Measurements from ENCODE around the gene ONECUT3.

DNA sequence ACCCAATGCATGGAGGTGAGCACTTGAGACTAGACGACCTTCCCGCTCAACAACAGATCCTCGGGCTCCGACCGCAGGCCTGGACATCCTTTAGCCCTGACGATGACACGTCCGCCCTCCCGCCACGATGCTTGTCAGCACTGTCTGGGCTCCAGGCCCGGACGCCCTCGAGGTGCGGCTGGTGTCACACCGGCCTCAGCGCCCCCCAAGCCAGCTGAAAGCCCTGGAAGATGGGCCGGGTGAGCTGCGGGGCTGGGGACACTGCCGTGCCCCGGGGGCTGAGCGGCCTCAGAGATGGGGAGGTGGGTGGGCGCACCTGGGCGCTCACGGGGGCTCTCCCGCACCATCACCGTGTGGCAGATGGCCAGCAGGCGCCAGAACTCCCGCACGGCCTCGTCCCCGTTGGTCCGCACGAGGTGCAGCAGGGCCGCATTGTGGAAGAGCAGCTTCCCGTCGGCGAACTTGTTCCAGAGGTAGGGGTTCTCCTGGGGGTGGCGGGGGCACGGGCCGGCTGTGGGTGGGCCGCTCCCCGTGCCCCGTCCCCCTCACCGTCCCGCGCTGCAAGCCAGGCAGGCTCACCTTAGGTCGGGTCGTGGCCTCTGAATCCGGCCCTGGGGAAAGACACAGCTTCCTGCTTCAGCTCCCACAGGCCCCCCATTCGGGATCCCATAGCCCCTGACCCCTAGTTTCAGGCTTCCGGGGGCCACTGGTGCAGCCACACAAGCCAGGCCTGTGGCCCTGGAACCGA, 43.3 kb downstream of the ONECUT3 start:
- TF ChIP-seq FOS (IDR thresholded peaks at IDR 0.05; ENCODE audit: low read depth, low read length), result no peak
- TF ChIP-seq, protein P1, sequence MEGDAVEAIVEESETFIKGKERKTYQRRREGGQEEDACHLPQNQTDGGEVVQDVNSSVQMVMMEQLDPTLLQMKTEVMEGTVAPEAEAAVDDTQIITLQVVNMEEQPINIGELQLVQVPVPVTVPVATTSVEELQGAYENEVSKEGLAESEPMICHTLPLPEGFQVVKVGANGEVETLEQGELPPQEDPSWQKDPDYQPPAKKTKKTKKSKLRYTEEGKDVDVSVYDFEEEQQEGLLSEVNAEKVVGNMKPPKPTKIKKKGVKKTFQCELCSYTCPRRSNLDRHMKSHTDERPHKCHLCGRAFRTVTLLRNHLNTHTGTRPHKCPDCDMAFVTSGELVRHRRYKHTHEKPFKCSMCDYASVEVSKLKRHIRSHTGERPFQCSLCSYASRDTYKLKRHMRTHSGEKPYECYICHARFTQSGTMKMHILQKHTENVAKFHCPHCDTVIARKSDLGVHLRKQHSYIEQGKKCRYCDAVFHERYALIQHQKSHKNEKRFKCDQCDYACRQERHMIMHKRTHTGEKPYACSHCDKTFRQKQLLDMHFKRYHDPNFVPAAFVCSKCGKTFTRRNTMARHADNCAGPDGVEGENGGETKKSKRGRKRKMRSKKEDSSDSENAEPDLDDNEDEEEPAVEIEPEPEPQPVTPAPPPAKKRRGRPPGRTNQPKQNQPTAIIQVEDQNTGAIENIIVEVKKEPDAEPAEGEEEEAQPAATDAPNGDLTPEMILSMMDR (conservative IDR thresholded peaks at IDR 0.05; ENCODE audit: low read depth, low read length), result no peak
- TF ChIP-seq SMC3 (IDR thresholded peaks at IDR 0.05; ENCODE audit: low read depth, low read length), result no peak
- TF ChIP-seq POLR2A (IDR thresholded peaks at IDR 0.05; ENCODE audit: low read depth, low read length), result no peak
- TF ChIP-seq BHLHE40 (IDR thresholded peaks at IDR 0.05; ENCODE audit: low read depth, low read length), result no peak
- TF ChIP-seq, protein P2, sequence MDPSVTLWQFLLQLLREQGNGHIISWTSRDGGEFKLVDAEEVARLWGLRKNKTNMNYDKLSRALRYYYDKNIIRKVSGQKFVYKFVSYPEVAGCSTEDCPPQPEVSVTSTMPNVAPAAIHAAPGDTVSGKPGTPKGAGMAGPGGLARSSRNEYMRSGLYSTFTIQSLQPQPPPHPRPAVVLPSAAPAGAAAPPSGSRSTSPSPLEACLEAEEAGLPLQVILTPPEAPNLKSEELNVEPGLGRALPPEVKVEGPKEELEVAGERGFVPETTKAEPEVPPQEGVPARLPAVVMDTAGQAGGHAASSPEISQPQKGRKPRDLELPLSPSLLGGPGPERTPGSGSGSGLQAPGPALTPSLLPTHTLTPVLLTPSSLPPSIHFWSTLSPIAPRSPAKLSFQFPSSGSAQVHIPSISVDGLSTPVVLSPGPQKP (IDR thresholded peaks at IDR 0.05; ENCODE audit: borderline replicate concordance, low read depth, low read length), result no peak
- TF ChIP-seq CHD1 (IDR thresholded peaks at IDR 0.05; ENCODE audit: low read depth, low read length), result no peak
- no peak for TF ChIP-seq RAD21 (IDR thresholded peaks at IDR 0.05; ENCODE audit: low read length)
- TF ChIP-seq MAZ (IDR thresholded peaks at IDR 0.05; ENCODE audit: borderline replicate concordance, low read depth, low read length), result no peak
- no peak for TF ChIP-seq RFX5 (IDR thresholded peaks at IDR 0.05; ENCODE audit: low read depth, low read length)
- TF ChIP-seq CEBPB (IDR thresholded peaks at IDR 0.05; ENCODE audit: low read depth, low read length), result no peak
- TF ChIP-seq RCOR1 (IDR thresholded peaks at IDR 0.05; ENCODE audit: insufficient replicate concordance, low read length), result no peak
- no peak for TF ChIP-seq MXI1 (IDR thresholded peaks at IDR 0.05; ENCODE audit: borderline replicate concordance, low read depth, low read length)
